Liver (tissue), 3 donors: ENCODE results near the gene PIK3R5.

Experiments used
- CTCF ChIP-seq: fragments of 150-350 bp; IDR thresholded peaks from 2 replicates; pipeline ENCODE4 v1.5.1; 2017; ENCODE audit warnings: improper control_type of control experiment, low read depth, low read length; ENCODE audit not compliant: missing input control
- EGR1 ChIP-seq, 2 donors: IDR thresholded peaks; 2 replicates each; pipeline ENCODE4 v1.6.1; 2016 to 2018; ENCODE audit warnings: antibody characterized with exemption in 2 of 2, low read depth in 2 of 2
- MAX ChIP-seq: IDR thresholded peaks from 2 replicates; pipeline ENCODE4 v1.6.1; 2016; ENCODE audit warnings: antibody characterized with exemption
- RAD21 ChIP-seq, 2 donors: IDR thresholded peaks; 2 replicates each; pipeline ENCODE4 v1.6.1; 2016; ENCODE audit warnings: antibody characterized with exemption in 2 of 2, mild to moderate bottlenecking in 2 of 2
- SP1 ChIP-seq: IDR thresholded peaks from 2 replicates; pipeline ENCODE4 v1.6.1; 2018; ENCODE audit warnings: antibody characterized with exemption, mild to moderate bottlenecking
- TAF1 ChIP-seq: conservative IDR thresholded peaks from 2 replicates; pipeline ENCODE4 v1.6.1; 2016; ENCODE audit warnings: antibody characterized with exemption, mild to moderate bottlenecking
- TF ChIP-seq, protein P1 (sequence below): IDR thresholded peaks from 2 replicates; pipeline ENCODE4 v1.6.1; 2016; ENCODE audit warnings: antibody characterized with exemption
- TF ChIP-seq, protein P2 (sequence below): IDR thresholded peaks from 2 replicates; pipeline ENCODE4 v1.6.1; 2016; ENCODE audit warnings: antibody characterized with exemption
- donor health status: healthy.
- donor health status: healthy.

DNA sequence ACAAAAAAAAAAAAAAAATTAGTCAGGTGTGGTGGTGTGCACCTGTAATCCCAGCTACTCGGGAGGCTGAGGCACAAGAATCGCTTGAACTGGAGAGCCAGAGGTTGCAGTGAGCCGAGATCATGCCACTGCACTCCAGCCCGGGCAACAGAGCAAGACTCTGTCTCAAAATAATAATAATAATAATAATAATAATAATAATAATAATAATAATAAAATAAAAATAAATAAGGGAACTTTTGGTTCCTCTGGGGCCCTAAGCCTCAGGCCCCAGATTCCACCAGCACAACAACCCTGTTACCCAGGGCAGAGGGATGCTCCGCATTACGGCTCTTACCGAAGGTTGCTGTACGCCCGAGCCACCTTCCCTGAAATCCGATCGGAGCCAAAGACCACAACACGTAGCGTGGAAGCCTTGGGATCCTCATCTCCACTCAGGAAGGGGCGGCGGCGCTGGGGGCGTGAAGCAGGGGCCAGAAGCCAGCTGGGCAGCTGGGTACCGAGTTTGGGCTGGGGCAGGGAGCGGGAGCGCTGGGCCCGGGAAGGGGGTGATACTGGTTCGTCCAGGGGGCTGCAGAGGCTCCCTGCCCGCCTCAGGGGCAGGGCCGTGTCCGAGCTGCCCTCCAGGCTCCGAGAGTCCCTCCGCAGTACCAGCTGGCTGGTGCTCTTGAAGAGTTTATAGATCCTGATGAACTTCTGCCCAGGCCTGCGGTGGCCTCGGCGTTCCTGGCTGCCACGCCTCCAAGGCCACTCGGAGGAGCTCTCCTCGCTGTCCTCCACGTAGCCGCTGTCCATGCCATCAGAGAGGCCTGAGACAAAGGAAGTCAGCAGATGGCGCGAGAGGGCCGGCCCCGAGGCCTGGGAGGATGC lies 77.4 kb downstream of the PIK3R5 start:
- no peak for TF ChIP-seq CTCF
- TF ChIP-seq, protein P1, sequence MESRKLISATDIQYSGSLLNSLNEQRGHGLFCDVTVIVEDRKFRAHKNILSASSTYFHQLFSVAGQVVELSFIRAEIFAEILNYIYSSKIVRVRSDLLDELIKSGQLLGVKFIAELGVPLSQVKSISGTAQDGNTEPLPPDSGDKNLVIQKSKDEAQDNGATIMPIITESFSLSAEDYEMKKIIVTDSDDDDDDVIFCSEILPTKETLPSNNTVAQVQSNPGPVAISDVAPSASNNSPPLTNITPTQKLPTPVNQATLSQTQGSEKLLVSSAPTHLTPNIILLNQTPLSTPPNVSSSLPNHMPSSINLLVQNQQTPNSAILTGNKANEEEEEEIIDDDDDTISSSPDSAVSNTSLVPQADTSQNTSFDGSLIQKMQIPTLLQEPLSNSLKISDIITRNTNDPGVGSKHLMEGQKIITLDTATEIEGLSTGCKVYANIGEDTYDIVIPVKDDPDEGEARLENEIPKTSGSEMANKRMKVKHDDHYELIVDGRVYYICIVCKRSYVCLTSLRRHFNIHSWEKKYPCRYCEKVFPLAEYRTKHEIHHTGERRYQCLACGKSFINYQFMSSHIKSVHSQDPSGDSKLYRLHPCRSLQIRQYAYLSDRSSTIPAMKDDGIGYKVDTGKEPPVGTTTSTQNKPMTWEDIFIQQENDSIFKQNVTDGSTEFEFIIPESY = no peak
- no peak for TF ChIP-seq TAF1
- TF ChIP-seq MAX = no peak
- TF ChIP-seq, protein P2, sequence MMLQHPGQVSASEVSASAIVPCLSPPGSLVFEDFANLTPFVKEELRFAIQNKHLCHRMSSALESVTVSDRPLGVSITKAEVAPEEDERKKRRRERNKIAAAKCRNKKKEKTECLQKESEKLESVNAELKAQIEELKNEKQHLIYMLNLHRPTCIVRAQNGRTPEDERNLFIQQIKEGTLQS = no peak
- TF ChIP-seq EGR1 (IDR thresholded peaks at IDR 0.05; ENCODE audit: low read depth in 2 of 2) = no peak
- peak in 1 of 2 donors; percentile 59 for TF ChIP-seq RAD21 (IDR thresholded peaks at IDR 0.05)
- TF ChIP-seq SP1 = no peak
